Stimulated activated CD8-positive, alpha-beta memory T cell treated with anti-CD3 and anti-CD28 coated beads, Interleukin-7, amount 100 ng/mL, for 24 hours (primary cell): ENCODE results near the gene YIF1B.

ENCODE experiments used
- DNase-seq: peaks from one replicate; pipeline ENCODE4 v3.0.0-alpha.2; 2020; ENCODE audit warnings: low read depth

The YIF1B gene

GRCh38 chr19:38335949-38336637 is 20.3 kb upstream of the YIF1B start:
- peak; percentile 86 for DNase-seq

DNA sequence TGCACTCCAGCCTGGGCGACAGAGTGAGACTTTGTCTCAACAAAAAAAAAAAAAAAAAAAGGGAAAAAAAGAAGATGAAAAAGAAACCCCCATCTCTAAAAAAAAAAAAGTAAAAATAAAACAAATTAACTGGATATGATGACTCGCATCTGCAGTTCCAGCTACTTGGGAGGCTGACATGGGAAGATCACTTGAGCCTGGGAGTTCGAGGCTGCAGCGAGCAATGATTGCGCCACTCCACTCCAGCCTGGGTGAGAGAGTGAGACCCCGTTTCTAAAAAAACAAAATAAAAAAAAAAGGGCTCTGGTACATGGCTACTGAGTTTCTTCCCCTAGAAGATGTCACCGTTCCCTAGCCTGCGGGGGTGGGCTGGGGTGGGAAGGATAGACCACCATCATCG is 17.5 kb upstream of the YIF1B start:
- no peak for DNase-seq

DNA sequence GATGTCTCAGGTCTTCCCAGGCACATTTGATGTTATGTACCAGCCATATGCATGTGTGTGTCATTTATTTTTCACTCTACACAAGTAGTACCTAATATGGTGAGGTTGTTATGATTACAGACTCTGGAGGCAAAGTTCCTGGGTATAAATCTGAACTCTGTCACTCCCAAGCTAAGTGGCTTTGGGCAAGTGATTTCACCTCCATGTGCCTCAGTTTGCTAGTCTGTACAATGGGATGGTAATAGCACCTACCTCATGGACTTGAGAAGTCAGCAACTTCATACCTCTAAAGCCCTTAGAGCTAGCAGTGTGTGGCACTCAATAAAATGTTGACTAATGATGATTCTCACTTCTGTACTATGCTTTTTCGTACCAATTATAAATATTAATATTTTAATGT is 16.0 kb upstream of the YIF1B start:
- no peak for DNase-seq

GRCh38 chr19:38329651-38330050 is 13.9 kb upstream of the YIF1B start:
- no peak for DNase-seq

GRCh38 chr19:38326591-38326990 is 10.8 kb upstream of the YIF1B start:
- no peak for DNase-seq

GRCh38 chr19:38324431-38324830 is 8.7 kb upstream of the YIF1B start:
- DNase-seq = no peak

DNA sequence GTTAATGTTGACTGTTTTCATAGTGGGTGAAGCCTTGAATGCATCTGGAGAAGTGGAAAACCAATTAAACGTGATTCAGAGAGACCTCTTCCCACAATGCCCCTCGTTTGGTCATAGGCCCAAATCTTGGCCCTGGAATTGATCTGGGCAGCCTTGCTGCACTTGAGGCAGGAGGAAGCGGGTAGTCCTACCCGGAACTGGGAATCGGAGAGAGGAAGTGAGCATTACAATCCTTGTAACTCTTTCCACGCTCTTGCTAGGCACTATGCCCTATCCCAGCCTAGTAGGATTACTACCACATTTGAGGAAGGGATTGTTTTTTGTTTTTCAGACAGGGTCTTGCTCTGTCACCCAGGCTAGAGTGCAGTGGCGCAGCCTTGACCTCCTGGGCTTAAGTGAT is 7.5 kb upstream of the YIF1B start:
- no peak for DNase-seq

- no peak for DNase-seq
Observed at GRCh38 chr19:38321646-38322196, 6.0 kb upstream of the YIF1B start.

DNA sequence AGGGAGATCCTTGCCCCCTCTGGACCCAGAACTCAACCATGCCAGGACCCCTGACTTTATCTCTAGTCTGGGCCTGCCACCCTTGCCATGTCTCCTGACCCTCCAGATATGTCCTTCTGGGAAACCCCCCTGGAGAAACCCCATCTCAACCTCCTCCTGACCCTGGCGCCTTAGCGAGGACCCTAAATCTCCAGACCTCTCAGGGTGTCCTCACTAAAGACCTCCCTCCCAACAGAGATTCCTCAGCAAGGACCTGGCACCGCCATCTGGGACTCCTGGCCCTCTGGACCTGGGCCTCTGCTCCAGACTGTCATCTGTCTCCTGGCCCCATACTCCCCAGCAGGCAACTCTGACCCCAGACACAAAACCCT is 5.2 kb upstream of the YIF1B start:
- no peak for DNase-seq

DNA sequence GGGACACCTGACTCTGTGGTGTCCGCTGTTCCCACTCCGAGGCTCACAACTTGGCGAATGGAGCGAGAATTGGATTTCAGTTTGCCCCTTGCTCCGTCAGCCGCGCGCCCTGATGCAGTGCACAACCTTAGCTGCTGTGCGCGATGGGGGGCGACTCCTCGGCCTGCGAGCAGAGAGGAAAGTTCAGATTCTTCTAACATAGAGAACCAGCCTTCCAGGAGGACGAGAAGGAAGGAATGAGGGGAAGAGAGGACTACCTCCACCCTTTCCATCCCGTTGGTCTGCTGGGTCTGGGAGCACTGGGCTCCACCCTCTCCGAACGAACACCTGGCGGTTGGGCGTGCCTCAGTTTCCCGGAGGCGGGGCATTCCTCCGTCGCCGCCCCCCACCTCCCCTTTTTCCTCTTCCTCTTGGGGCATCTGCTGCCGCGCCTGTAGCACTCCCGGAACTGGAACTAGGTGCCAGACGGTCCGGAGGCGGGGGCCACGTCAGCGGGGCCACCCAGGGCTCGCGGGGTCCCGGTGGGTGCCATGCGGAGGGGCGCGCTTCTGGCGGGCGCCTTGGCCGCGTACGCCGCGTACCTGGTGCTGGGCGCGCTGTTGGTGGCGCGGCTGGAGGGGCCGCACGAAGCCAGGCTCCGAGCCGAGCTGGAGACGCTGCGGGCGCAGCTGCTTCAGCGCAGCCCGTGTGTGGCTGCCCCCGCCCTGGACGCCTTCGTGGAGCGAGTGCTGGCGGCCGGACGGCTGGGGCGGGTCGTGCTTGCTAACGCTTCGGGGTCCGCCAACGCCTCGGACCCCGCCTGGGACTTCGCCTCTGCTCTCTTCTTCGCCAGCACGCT is 3.9 kb upstream of the YIF1B start, which contains the start of gene KCNK6:
KCNK6 (plus strand) TSS at position 425 of the 838 bp plus-strand sequence; CDS start at position 531, 106 bp downstream.
- no peak for DNase-seq

- no peak for DNase-seq
Observed at GRCh38 chr19:38318660-38319059, 2.9 kb upstream of the YIF1B start.

DNA sequence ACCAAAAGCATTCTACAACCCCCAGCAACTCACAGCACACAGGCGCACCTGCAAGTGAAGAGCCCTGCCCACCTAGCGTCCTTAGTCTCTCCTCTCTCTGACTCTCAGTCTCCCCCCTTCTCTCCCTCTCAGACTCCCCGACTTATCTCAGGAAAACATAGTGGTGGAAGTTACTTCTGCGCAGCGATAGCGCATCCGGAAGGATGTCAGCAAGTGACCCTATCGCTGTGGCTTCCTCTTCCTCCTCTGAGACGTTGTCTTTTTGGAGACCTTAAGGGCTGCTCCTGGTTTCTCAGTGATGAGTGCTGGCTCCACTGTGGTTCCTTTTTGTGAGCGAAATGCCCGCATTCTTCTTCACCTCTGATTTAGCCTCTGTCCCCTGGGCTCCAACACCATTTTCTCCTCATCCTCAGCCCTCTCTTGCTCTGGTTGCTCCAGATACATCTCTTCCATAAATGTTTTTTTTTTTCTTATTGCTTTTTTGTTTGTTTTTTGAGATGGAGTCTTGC is 1.4 kb upstream of the YIF1B start:
- DNase-seq = no peak

DNA sequence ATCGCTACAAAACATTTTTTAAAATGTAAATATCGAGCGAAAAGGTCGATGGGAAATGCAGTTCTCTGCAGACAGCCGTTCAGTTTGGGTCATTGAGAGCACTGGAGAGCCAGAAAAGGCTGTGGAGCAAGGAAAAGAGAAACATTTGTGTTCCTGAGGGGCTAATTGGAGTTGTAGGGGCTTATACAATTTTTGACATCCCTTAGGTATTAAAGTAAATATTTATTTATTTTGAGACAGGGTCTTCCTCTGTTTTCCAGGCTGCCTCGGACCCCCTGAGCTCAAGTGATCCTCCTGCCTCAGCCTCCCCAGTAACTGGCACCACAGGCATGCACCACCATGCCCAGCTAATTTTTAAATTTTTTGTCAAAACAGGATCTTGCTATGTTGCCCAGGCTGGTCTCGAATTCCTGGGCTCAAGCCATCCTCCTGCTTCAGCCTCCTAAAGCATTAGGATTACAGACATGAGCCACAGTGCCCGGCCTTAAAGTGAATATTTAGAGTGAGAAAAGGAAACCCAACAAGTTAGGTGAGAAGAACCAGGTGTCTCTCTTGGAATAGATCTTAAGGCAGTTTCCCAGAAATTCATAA is 825 bp upstream of the YIF1B start:
- DNase-seq = no peak

DNA sequence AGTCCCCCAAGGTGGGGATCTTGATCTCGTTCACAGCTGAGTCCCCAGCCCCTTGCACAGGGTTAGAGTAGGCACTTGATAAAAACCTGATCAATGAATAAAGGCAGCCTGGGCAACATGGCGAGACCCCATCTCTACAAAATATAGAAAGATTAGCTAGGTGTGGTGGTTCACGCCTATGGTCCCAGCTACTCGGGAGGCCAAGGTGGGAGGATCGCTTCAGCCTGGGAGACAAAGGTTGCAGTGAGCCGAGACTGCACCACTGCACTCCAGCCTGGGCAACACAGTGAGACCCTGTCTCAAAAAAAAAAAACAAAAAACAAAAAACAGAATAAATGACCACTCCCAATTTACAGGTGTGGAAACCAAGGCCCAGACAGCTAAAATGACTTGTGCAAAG is 4.8 kb downstream of the YIF1B start:
- no peak for DNase-seq

DNA sequence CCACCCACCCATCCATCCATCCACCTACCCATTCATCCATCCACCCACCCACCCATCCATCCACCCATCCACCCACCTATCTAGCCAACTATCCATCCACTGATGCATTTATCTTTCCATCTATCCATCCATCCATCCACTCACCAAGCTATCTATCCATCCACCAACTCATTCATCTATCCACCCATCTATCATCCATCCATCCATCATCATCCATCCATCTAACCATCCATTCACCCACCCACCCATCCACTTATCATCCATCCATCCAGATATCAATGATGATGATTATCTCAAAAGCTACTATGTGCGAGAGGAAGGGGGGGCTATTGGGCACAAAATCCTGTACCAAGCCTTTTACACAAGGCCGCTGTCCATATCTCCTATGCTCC is 5.5 kb downstream of the YIF1B start:
- no peak for DNase-seq

GRCh38 chr19:38309615-38310278 is 6.0 kb downstream of the YIF1B start:
- no peak for DNase-seq

- no peak for DNase-seq
Observed at GRCh38 chr19:38308926-38309614, 6.7 kb downstream of the YIF1B start.

GRCh38 chr19:38308006-38308766 is 7.6 kb downstream of the YIF1B start:
- DNase-seq = no peak

GRCh38 chr19:38307597-38307996 is 8.2 kb downstream of the YIF1B start:
- no peak for DNase-seq

- no peak for DNase-seq
Observed at GRCh38 chr19:38307076-38307475, 8.7 kb downstream of the YIF1B start.

GRCh38 chr19:38306236-38306635 is 9.5 kb downstream of the YIF1B start:
- DNase-seq = no peak
